Erythroblast (primary cell): ENCODE data around the gene FOXP1.
A peak's percentile ranks its signal among the peaks of the same experiment; 100 is the strongest.

Experiments used
- DNase-seq, 2 experiments: peaks; one replicate each; lab custom pipeline; 2025; lab: John Stamatoyannopoulos, UW
- GATA1 ChIP-seq: IDR thresholded peaks from 2 replicates; pipeline ENCODE4 v1.6.1; 2011; ENCODE audit warnings: low read depth, mild to moderate bottlenecking, control low read depth, low read length, moderate library complexity
- POLR2A ChIP-seq: IDR thresholded peaks from 2 replicates; pipeline ENCODE4 v1.6.1; 2011; ENCODE audit warnings: mild to moderate bottlenecking, low read length

The FOXP1 gene

DNA sequence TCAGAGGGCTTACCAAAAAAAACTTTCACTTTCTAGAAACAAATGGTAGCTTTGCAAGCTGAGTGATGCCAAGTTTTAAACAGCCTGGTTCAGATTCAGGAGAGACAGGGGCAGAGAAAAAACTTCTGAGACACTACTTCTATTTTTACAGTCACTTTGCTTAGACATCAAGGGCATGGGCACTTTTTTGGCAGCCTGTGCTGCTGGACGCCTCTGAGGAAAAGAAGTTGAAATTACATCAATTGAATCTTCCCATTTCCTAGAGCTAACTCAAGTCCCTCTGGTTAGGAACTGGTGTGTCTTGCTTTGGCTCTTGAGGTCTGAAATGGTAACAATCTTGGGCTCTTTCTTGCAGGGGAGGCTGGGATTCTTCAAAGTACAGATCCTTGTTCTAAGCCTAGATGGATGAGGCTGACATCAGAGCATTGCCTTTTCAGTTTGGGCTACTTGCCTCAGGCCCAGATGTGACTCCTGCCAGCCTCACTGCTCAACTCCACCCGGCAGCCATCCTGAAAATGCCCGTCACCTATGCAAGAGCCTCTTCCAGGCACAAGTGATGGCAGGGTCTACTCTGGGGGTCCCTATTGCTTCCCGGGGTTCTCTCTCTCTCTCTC lies 357.5 kb downstream of the FOXP1 start:
- no peak for TF ChIP-seq POLR2A
- no peak for DNase-seq

DNA sequence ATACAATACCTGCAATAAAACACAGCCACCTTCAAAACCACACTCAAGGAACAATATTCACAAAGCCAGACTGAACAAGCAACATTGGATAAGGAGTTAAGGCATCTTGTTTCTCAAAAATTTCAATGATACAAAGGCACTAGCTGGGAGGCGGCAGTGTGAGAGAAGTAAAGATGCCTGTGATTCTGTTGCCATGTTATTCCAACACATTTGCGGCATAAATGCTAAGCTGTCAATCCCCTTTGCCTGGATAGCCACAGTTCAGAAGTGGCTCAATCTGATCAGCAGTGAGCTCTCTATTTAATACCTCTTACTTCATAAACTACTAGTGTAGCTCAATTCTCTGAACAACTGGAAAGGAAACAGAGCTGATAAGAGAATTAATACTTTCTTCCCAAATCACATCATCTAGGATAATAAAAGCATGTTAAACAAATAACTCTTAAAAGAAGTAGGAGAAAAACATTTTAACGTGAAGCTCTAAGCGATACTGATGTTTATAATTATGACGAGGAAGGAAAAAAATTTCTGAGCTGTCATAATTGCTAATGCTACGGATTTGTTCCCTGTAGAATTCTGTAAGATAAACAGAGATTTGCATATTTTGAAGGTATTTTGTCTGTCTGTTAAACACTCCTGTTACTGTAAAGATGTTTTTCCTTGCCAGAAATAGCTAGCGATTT lies 358.4 kb downstream of the FOXP1 start:
- no peak for DNase-seq
- TF ChIP-seq POLR2A (no peak), GATA1 (no peak)

DNA sequence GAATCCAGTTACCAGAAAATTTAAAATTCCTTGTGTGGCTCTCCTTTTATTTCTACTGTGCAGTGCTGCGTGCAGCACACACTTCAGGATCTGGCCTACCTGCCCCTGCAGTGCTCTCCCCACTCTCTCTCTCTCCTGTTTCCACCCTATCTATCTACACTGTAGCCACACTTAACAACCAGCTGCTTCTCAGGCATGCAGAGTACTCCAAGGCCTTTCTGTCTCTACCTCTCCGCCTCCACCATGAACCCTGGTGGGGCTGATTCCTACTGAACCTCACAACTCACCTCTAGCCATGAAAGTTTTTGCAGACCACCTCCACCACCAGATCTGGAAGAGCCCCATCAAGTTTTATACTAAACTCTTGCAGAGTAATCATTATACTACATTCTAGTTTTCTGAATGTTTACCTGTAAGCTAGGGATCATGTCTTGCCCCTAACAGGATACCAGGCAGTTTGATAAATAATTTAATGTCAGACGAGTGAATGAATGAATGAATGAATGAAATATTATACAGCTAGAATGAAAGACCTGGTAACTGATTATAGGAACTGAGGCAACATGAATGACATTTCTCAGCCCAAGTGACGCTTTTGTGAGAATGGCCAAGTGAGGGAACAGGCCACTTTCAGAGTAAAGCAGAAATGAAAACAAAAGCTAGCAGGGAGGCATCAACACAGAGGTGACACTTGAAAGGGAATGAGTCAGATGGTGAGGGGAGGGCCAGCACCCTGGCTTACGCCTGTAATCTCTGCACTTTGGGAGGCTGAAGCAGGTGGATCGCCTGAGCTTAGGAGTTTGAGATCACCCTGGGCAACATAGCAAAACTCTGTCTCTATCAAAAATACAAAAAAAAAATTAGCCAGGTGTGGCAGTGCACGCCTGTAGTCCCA lies 363.5 kb downstream of the FOXP1 start:
- TF ChIP-seq GATA1 (no peak), POLR2A (no peak)
- no peak for DNase-seq

DNA sequence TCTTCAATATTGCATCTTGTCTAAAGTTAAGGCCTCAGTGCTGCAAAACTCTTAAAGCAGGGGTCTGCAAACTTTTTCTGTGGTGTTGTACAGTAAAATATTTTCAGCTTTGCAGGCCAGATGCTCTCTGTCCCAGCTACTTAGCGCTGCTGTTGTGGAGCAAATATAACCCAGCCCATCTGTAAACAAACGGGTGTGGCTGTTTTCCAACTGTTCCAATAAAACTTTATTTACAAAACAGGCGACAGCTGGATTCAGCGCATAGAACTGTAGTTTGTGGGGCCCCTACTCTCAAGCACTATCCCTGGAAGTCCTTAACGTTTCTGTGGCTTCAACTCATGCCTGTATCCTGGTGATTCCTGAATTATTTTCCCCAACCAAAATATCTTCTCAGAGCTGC lies 365.0 kb downstream of the FOXP1 start:
- TF ChIP-seq GATA1 (no peak), POLR2A (no peak)
- no peak for DNase-seq

DNA sequence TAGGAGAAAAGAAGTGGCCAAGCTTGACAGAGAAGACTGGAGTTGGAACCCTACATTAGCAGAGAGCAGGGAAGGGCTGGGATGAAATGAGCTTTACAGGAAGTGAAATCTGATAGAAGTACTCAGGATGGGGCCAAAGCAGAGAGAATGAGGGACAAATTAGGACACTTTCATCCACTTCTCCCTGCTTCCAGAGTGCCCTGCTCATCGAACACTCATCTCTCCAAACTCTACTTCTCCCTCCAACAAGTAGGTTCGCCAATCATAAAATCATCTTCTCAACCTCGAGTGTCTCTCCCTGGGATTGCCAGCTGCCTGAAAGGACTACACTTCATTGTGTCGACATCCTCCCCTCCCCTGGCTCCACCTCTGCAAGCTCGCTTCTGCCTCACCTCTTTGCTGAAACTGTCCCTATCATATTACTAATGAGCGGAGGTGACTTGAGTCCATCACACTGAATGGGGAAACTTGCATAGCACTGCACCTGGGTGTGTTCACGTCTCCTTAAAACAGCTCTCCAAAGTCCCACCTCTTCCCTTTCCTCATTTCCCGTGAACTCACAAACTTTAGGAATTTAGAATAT lies 365.8 kb downstream of the FOXP1 start:
- DNase-seq: no peak
- no peak for TF ChIP-seq POLR2A
- TF ChIP-seq GATA1: no peak

DNA sequence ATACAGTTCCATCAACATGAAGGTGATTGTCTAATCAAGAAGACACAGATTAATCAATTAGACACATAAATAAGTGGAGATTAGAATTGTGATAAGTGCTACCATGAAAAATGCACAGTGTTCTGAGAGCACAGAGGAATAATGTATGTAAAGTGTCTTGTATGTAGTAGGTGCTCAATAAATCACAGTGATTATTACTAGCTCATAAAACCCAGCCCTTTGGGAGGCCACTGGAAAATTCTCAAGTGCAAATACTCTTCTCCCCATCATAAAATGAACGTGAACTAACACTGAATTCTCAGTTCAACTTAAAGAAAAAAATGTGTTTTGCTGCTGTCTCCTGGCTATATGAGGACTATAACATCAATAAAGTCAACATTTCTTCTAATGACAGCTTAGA lies 368.2 kb downstream of the FOXP1 start:
- TF ChIP-seq GATA1: no peak
- no peak for TF ChIP-seq POLR2A
- DNase-seq: no peak

DNA sequence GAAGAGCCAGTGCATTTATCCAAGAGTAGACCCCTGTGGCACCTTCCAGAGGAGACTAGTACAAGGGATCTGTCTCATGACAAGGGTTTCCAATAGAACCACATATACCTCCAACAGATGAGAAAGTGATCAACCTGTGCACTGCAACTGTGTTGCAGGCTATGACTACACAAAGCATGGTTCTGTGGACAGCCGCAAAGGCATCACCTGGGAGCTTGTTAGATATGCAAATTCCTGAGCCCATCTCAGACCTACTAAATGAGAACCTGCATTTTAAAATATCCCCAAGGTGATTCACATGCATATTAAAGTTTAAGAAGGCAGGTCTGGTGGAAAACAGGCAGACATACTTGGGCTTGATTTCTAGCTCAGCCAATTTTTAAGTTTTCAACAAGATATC lies 368.7 kb downstream of the FOXP1 start:
- no peak for DNase-seq
- no peak for TF ChIP-seq POLR2A
- TF ChIP-seq GATA1: no peak

DNA sequence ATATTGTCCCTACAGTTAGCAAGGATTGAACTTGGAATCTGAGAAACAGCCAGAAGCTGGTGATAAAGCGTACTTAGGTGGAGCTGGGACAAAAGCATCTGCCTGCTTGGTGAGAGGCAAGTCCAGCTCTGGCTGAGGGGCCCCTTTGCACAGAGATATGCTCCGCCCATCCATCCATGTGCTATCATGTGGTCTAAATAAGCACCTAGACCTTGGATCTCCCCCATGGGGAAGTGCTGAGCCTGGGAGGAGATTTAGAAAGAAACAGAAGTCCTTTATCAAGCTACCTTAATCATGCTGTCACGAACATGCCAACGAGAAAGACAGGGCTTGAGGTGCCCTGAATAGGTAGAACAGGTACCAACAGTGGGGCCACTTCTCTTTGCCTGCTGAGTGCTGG lies 369.5 kb downstream of the FOXP1 start:
- no peak for DNase-seq
- no peak for TF ChIP-seq GATA1
- TF ChIP-seq POLR2A: no peak

DNA sequence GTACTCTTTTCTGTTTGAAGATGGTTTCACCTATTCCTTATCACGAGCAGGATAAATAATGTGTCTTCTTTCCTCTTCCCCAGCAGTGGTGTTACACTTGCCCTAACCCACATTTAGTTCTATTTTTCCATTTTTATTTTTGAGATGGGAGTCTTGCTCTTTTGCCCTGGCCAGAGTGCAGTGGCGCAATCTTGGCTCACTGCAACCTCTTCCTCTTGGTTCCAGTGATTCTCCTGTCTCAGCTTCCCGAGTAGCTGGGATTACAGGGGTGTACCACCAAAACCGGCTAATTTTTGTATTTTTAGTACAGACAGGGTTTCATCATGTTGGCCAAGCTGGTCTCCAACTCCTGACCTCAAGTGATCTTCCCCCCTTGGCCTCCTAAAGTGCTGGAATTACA lies 372.4 kb downstream of the FOXP1 start:
- TF ChIP-seq POLR2A (no peak), GATA1 (no peak)

DNA sequence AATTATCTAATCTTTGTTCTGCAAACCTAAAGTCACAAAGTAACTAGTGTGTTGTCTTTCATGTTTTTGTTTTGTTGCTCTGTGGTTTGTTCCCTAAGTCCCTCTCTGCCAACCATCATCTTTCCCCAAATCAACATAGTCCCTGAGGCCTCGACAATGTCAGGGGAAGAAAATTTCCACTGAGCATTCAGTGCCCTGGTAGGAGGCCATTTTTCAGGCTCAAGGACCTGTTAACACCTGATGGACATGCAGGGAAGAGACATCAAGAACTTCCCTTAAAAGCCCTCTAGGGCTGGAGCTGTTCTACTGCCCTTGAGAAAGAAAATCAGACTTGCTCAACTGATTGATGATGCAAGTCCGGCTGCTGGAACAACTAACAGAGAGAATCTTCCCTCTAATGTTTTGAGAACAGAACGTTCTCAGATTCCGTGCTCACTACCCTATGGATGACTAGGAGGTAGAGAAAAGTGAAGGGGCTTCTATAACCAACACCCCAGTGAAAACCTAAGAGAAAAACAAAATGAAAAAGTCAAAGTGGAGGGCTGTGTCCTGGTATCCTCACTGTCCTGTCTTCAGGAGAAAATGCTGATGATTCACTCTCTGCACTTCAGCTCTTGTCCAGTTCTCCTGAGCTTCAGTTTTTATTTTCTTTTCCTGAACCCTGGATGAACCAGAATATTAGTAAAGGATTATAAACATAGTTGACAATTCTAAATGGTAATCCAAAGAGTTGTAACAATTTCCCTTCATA lies 373.1 kb downstream of the FOXP1 start:
- no peak for DNase-seq
- TF ChIP-seq GATA1: no peak
- TF ChIP-seq POLR2A: no peak

More for the DNA sequence above, 372.4 kb downstream of the FOXP1 start:
- no peak for DNase-seq

DNA sequence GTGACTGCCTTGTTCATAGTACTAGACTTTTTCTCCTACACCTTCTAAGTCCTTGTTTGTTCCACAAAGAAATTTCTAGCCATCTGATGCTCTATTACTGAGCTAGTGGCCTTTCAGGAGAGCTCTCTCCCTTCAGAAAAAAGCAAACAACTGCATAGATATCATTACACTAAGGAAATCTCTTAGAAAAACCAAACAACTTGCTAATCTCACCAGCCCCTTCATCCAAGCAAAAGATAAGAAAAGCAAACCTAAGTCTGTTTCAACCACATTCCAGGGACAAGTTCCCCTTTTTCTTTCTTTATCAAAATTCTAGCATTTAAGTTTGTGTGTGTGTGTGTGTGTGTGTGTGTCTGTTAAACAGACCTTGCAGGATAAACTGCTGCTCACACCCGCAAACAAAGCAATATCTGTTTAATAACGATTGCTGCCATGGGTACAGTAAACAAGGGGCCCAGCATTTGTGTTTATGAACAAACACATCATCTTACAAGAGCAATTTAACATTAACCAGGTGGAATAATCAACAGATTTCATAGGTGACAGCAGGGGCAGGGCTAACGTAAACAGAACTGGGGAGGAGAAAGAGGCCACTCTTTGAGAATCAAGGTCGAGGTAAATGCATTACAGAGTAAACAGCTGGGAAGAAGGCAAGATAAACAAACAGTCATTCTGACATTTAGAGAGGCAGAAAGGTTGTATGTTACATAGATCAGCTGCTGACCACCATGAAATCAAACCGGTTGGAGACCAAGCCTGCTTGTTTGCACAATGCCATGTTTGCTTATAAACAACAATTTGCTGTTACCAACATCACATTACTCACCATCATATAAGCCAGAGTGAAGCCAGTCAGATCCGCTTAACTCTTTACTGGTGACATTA lies 375.1 kb downstream of the FOXP1 start:
- TF ChIP-seq POLR2A (no peak), GATA1 (no peak)
- DNase-seq: peak; percentile 19 to 69

DNA sequence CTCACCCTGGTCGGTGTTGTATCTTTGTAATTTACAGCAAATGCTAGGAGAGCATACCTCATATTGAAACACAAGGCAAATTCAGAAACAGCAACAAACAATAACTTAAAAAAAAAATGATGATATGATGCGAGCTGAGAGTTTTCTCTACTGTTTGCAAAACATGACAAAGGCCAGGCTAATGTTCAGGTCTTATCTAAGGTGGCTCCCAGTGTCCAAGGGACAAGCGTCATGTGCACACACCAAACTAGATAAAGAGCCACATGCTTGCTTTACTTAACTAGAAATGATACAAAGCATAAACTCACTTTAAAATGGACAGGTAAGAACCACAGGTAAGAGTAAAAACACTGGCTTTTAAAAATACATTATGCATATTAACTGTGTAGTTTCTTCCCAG lies 375.9 kb downstream of the FOXP1 start:
- peak; percentile 6 to 43 for DNase-seq
- TF ChIP-seq GATA1 (no peak), POLR2A (no peak)
